NCI-H187 (cell line): ENCODE data around the gene GABRG3.
"Not testable (repeated sequence)": the region's sequence is repeated elsewhere in the genome, so short reads cannot be mapped to it uniquely, and the experiment has no call there.

Experiments
- DNase-seq, 2 experiments: peaks; one replicate each; lab custom pipeline; 2025; lab: John Stamatoyannopoulos, UW

GABRG3 gene

GRCh38 chr15:27182561-27183110 is 211.7 kb downstream of the GABRG3 start:
- DNase-seq = peak; percentile 9 to 60

DNA sequence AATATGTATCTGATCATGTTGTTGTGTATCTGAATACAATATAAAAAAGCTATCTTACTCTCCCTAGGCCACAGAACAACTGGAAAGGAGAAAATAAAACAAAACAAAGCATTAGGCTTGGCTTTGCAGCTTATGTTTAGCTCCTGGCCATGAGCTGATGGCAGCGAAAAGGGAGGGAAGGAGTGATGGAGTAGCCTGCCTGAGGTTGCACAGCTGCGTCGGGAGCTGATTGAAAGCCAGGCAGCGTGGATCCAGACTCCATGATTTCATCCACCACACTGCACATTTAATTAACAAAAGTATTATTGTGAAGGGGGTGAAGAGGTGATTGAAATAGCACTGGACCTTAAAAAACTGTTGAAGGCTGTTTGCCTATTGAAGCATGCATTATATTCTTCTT is 212.2 kb downstream of the GABRG3 start:
- peak; percentile 26 to 42 for DNase-seq

GRCh38 chr15:27191515-27191914 is 220.5 kb downstream of the GABRG3 start:
- DNase-seq = not testable (repeated sequence)

DNA sequence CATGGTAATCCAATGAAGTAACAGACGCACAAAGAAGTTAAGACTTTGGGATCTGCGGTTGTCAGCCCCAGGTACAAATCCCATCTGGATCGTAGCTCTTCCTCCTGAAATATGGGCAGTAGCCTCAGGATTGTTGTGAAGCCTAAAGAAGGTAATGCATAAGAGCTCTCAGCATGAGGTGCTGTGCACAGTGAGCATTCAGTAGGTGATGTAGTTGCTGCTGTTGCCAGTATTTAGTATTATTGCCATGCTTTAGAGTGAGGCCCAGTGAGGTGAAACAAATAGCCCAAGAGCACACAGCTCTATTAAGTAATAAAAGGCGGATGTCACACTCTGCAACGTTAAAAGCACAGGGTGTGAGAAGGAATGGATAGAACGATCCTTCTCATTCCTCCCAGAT is 225.7 kb downstream of the GABRG3 start:
- no peak for DNase-seq

- DNase-seq = peak in 1 of 2 experiments; percentile 57
These were observed 230.4 kb downstream of the GABRG3 start for GRCh38 chr15:27201425-27201824.

GRCh38 chr15:27210176-27210575 is 239.2 kb downstream of the GABRG3 start:
- DNase-seq = no peak

DNA sequence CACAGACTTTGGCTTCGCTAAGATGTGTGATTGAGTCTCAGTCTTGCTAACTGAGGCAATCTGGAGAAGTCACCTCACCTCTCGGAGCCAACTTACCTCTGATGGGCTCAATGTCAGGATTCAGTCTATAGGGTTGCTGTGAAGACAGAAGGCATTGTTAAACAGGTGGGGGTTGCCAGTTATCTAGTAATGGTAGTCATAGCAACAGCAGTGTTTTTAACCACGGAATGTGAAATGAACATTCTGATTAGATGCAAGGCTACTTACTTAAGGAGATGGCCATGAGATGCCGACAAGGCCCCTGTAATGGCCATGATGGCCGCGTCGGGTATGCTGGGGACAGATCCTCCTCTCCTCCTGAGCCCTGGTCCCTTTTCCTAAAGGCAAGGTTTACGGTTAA is 243.1 kb downstream of the GABRG3 start:
- DNase-seq = no peak

- DNase-seq = no peak
These were observed 244.0 kb downstream of the GABRG3 start for GRCh38 chr15:27214961-27215360.

GRCh38 chr15:27218426-27218825 is 247.4 kb downstream of the GABRG3 start:
- DNase-seq = no peak

GRCh38 chr15:27219636-27220035 is 248.7 kb downstream of the GABRG3 start:
- DNase-seq = no peak

DNA sequence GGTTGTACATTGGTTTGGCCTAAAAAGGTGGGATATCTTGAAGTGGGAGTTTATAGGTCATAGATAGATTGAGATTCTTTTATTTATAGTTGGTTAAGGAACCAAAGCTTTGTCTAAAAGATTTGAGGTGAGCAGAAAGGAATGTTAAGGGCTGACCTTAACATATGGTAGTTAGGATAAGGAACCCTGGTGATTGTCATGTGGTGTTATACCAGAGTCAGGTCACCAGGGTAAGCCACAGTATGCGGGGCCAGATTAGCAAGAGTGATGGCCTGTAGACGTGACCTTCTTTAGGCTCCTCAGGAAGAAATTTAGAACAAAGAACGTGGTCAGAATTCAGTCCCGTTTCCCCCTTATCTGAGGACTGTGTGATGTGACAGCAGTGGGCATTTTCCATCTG is 249.2 kb downstream of the GABRG3 start:
- no peak for DNase-seq

GRCh38 chr15:27222479-27222878 is 251.5 kb downstream of the GABRG3 start:
- no peak for DNase-seq

DNA sequence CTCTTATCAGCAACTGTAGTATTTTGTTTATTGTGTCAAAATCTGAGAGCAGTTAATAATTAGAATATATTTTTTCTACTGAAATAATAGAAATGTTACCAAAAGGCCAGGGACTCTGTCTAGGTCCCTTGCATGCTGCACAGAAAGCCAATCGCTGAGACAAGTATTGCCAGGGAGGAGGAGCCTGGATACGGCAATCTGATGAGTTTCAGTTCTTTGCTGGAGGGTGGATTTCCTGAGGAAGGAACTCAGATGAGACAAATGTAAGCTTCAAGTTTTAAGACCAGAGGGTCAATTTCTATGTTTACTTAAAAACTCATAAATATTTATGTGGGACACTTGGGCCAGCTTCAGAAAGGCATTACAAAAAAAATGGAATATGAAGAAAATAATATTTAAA is 252.2 kb downstream of the GABRG3 start:
- DNase-seq = no peak

DNA sequence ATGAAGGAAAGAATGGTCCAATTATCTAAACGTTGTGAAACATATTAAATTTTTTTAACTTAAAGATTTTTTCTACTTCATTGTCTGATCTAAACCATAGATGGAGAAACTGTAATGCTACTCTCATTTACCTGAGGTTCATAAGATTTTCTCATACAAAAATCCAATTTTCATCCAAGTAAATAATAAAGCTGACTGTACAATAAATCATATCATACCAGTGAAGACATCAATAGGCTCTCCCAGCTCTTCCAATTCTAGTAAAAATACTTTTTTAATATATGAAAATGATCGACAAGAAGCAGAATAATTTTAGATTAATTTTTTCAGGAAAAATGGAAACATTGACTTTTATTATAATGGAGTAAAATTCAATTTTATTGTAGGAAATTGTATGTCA is 260.8 kb downstream of the GABRG3 start:
- no peak for DNase-seq

DNA sequence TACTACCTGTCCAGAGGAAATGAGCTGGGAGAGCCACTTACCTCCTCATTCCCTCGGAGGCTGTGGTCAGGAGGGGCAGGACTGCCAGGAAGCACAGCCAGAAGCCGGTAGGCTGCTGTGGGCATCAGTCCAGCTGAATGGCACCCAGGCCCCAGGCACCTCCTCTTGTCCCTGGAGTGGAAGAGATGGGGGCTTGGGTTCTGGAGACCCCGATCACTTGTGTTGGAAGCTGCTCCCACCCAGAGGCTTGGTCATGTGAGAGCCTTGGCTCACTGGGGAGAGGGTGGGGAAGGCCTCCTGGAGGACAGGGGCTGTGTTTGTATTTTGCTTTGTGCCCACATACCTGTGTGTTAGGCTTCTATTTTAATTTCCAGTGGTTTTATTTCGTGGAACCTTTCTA is 261.9 kb downstream of the GABRG3 start:
- DNase-seq = no peak

DNA sequence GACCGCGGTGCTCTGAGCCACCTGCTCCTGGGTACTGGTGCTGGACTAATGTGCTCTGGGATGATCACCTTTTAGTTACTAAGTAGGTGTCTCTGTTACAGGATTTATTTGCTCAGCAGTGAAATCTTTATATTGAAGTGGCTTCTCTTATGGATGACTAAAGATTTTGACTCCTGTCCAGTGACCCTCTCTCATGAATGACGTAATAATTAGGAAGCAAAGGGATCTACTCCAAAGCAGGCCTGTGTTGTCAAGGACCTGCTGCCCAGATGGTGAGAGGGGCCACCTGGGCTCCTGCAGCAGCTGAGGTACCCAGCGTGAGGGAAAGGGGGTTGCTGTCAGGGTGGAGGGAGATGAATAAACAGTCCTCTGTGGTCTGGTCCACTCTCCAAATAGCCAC is 263.6 kb downstream of the GABRG3 start:
- DNase-seq = no peak

DNA sequence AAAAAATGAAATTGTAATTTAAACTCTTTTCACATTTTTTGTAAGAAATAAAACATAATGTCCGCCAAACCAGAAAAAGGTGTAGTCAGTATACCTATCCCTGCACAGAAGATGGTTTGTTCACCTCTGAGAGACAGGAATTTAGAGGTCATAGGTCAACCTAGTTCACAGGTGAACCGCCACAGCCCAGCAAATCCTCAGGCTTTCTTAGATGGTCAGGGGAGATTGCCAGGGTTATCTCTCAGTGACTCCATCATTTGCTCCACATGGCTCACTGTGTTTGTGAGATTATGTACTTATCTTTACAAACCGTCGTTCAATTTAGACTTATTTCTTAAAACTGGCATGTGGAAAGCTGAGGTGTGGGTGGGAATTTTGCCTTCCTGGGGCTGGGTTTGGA is 264.2 kb downstream of the GABRG3 start:
- no peak for DNase-seq

- DNase-seq = no peak
These were observed 264.7 kb downstream of the GABRG3 start for GRCh38 chr15:27235681-27236080.

GRCh38 chr15:27237319-27237939 is 266.4 kb downstream of the GABRG3 start:
- no peak for DNase-seq

DNA sequence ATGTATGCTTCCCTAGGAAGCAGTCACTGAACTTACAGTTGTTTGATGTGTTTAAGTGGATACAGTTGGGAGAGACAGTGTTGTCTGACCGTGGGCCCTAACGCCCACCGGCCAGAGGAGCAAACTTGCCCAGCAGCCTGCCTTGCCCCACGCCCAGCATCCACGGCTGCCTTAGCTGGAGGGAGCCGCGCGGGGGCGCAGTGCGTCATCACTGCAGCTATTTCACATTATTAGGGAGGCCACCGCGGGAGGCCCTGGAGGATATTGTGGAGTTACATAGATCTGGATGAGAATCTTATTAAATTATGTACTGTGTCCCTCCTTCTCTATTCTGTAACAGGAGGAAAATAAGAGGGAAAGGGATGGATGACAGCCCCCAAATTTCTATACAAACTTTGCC is 267.2 kb downstream of the GABRG3 start:
- DNase-seq = no peak

DNA sequence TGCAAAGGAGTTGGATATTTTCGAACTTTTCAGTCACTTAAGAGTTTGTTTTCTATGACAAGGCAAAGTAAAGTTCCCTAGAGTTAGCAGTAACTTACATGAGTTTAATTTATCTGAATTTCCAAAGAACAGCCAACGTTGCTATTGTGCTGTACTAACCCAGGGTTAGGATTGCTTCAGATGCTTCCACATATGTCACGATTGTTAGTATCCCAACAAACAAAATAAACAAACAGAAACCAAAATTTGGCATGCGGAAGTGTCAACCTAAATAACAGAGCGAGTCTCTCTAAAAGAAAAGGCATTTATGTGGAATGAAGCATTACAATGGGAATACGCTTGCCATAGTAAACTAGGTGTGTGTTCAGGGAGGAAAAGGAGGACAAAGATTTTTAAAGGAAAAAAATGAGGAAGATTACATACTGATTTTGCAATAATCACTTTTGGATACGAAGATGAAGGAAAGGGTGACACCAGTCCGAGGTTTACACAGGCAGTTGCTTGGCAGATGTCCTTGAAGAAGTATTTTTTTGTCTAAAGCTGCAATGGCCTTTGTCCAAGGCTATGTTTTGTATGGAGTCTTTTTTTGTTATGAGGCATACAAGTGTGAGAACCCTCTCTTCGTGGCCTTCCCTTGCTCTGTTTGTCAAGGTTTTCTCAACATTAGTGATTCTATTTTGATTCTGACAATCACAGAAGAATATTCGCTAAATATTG is 267.9 kb downstream of the GABRG3 start:
- no peak for DNase-seq

DNA sequence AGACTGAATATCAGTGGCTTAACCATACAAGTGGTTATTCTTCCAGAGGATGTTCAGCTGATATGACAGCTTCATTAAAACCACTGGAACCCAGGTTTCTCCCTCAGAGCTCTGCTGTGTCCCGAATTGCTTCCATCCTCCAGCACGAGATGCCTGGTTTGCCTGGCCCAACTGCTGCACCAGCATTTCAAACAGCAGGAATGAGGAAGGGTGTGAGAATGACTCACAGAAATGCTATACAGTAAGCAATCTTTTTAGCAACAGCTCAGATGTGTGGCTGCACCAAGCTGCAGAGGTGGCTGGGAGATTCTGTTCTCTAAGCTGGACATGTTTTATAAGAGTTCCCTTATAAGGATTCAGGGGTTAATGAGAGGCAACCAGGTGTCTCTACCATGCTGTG is 271.0 kb downstream of the GABRG3 start:
- DNase-seq = peak in 1 of 2 experiments; percentile 11

DNA sequence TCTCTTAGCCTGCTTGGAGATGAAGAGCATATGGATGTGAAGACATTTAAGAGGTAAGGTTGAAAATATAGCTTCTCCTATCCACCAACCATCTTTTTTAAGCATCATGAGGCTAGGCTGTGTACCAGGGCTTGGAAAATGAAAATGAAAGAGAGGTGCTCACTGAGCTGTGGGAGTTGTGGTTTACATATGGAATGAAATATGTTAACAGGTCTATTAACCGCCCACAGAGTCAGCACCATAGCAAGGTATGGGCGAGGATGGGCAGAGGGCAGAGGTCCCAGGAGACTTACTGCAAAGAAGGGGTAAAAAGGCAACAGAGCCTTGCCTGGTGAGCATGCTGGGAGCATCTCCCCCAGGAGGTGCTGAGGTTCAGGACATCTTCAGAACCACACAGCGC is 273.1 kb downstream of the GABRG3 start:
- DNase-seq = peak; percentile 20 to 56

DNA sequence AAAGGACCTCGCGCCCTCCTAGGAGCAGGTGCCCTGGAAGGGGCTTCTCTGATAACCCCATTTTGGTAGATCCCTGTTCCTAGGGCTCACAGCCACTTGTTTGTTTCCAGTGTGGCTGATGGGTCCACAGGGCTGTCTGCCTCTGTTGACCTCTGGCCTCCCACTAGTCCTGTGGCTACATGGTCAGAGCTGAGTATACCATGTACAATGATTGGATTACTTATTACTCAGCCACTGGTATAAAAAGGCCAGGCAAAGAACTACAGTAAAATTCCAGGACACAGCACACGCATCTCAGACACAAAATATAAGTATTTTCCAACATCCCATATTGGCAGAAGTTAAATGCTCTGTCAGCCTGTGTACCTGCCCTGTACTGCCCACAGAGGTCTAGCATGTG is 277.3 kb downstream of the GABRG3 start:
- DNase-seq = no peak
